ENCODE results near the gene CDK5RAP1.
"Not testable (repeated sequence)": the region's sequence is repeated elsewhere in the genome, so short reads cannot be mapped to it uniquely, and the experiment has no call there.

The CDK5RAP1 gene, protein sequence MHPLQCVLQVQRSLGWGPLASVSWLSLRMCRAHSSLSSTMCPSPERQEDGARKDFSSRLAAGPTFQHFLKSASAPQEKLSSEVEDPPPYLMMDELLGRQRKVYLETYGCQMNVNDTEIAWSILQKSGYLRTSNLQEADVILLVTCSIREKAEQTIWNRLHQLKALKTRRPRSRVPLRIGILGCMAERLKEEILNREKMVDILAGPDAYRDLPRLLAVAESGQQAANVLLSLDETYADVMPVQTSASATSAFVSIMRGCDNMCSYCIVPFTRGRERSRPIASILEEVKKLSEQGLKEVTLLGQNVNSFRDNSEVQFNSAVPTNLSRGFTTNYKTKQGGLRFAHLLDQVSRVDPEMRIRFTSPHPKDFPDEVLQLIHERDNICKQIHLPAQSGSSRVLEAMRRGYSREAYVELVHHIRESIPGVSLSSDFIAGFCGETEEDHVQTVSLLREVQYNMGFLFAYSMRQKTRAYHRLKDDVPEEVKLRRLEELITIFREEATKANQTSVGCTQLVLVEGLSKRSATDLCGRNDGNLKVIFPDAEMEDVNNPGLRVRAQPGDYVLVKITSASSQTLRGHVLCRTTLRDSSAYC

DNA sequence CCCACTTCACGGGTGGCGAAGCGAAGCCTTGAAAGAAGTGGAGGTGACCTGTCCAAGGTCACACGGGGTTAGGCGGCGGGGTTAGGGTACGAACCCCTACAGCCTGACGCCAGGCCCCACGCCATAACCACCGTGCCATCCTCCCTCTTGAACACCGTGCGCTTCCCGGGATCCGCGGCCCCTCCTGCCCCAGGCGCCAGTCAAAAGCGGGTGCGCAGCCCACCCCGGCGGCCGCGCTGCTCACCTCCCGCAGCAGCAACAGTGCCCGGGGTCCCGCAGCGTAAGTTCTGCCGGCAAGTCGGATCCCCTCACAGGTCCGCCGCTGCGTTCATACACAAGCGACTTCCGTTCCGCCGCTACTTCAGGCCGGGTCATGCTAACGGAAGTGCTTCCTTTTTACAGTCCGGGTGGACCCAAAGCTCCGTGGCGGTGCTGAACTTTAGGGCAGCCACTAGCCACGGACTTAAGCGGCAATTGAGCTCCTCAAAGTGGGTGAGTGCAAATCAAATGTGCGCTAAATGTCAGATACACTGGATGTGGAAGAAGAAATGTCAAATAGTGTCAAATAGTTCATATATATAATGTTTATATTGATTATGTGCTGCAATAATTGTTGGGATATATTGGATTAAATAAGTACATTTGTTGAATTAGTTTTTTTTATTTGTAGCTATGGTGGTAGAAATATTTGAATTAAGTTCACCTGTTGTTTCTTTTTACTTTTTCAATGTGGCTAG lies at the start of gene CDK5RAP1:
Gene CDK5RAP1 (minus strand): TSS at position 336 of the 737 bp plus-strand sequence. CDS start 4,455 bp downstream, outside the sequence.
- FAIRE-seq, result no peak

DNA sequence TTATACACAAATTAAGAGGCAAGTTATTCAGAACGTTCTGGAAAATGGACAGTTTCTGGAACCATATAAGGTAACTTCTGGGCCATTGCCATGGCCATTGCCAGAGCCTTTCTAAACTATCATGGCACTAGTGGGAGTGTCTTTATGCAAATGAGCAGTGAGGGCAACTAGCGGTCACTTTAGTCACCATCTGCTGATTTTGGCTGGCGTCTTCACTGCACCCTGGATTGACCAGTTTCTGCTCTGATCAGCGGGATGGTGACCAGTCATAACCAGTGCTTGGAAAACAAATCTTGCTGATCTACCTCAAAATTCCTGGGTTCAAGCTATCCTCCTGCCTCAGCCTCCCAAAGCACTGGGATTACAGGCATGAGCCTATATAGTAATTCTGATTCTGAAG lies 49.5 kb upstream of the CDK5RAP1 start:
- no peak for FAIRE-seq

DNA sequence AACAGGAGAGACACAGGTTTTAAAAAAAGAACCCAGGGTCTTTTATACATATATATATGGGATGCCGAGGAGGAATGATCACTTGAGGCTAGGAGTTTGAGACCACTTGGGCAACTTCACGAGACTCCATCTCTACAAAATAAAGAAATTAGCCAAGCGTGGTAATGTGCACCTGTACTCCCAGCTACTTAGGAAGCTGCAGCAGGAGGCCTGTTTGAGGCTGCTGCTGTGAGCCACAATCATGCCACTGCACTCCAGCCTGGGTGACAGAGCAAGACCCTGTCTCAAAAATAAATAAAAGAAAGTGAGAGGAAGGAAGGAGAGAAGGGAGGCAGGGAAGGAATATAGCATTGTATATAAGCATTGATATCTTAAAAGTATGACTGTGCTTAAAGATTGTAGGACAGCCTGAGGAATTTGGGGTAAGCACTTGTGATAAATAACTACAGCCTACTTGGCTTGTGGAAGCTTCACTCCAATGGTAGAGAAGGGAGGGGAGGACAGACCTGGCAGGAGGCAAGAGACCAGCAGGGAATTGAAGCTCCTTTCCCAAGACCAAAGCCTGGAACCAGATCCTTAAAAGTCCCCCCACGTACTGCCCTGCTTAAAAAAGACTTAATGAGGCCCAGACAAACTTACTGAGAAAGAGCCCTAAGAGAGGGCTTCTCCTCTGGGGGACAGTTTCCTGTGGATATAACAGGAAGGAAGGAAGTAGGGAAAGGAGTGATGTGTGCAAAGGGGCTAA lies 44.7 kb upstream of the CDK5RAP1 start:
- no peak for FAIRE-seq

DNA sequence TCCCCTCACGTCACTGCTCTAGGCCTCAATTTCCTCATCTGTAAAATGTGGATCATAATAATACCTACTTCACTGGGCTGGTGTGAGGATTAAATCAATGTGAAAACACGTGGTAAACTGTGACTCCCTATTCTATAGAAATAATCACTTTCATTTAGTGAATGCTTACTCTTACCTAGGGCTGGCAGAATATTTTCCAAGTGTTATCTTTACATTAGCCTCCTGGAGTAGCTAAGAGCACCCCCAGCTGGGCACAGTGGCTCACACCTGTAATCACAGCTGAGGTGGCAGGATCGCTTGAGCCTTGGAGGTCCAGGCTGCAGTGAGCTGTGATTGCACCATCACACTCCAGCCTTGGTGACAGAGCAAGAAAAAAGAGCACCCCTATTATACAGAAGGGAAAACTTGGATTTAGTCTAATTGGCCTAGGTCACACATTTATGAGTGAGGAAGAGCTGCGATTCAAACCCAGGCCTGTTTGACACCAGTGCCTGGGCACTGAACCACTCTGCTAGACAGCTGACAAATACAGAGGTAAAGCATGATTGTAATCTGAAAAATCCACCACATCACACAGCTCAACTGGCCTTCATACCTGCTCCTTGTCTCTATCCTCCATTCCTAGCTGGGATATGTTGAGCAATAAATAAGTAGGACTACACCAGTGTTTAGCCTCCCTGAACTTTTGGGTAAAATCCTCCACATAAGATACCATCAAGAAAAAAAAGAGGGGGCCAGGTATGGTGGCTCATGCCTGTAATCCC lies 43.7 kb upstream of the CDK5RAP1 start:
- no peak for FAIRE-seq

DNA sequence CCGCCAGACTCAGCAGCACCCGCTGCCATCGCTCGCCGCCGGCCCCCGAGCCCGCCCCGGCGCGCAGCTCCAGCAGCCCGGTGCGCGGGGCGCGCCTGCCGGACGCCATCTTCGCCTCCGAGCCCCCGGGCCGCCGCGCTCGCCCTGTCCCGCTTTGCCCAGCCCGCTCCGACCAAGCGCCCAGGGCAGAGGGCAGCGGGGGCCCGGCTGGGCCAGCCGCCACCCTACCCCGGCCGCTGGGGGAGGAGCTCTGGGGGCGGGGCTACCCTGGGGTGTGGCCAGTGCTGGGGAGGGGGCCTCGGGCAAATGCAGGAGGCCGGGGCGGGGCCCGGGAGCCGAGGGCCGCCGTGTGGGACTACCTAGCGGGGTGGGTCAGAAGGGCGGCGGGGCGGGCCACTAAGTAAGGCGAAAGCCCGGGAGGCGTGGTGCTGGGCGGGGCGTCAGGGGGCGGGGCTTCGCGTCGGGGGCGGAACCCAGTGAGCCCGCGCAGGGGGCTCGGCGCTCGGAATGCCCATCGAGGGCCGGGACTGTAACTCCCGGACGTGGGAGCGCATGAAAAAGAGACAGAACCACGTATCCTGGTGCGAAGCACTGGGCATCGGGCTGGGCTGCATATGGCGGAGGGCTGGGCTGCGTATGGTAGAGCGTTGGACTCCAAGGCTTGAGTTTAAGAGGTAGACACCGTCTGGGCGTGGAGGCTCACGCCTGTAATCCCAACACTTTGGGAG lies 42.4 kb upstream of the CDK5RAP1 start, which contains the start of gene SNTA1:
Gene SNTA1 (minus strand): TSS at position 252 of the 728 bp plus-strand sequence. CDS start 143 bp downstream, at position 109.
- no peak for FAIRE-seq

DNA sequence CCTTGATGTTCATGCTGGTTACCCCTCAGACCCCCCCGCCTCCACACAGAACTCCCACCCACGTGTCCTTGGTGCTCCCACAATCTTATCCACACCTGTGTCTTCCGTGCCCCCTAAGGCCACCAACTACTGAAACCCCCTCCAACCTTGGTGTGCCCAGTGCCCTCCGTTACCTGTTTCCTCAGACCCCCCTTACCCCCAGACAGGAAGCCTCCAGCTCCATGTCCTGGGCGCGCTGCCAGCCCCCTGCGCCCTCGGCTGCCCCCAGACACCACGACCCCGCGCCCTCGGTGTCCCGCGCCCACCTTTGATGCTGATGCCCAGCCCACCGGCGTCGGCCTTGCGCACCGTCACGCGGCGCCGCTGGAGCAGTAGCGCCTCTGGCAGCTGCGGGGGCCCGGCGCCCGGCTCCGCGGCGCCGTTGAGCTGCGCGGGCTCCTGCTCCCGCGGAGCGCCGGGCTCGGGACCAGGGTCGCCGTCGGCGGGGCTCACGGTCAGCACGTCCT lies 41.7 kb upstream of the CDK5RAP1 start:
- FAIRE-seq, result no peak

DNA sequence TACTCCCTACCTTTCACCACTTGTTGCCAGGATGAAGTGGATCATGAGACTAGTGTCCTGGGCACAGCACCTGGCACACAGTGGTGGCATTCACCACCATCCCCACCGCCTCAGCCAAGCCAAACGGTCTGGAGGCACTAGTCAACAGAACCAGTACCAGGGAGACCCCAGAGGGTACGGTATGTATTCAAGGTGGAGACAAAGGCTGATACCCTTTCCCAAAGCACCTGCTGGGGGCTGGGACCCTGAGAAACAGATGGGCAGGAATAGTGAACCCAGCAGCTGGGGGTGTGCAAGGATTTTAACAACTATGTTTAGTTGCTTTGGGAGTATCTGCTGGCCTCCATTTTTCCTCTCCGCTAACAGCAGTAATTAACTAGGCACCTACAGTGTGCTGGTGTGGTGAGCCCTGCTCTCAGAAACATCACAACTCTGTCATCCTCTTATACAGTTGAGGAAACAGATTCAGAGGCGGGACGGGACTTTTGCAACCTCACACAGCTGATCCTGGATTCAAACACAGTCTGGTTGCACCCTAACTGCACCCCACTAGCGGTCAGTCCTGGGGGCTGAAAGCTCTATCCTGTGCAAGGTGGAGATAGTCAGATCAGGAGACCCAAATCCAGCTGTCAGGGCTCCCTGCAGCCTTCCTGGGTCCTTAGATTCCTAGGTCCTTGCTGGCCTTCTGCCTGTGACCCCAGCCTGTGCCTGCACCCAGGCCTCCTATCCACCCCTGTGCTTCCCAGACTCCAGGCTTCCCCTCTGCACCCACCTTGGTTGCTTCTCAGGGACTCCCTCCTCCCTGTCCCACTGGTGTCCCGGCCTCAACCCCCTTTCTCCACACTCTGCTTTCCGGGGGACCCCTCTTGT lies 41.1 kb upstream of the CDK5RAP1 start:
- FAIRE-seq, result no peak

DNA sequence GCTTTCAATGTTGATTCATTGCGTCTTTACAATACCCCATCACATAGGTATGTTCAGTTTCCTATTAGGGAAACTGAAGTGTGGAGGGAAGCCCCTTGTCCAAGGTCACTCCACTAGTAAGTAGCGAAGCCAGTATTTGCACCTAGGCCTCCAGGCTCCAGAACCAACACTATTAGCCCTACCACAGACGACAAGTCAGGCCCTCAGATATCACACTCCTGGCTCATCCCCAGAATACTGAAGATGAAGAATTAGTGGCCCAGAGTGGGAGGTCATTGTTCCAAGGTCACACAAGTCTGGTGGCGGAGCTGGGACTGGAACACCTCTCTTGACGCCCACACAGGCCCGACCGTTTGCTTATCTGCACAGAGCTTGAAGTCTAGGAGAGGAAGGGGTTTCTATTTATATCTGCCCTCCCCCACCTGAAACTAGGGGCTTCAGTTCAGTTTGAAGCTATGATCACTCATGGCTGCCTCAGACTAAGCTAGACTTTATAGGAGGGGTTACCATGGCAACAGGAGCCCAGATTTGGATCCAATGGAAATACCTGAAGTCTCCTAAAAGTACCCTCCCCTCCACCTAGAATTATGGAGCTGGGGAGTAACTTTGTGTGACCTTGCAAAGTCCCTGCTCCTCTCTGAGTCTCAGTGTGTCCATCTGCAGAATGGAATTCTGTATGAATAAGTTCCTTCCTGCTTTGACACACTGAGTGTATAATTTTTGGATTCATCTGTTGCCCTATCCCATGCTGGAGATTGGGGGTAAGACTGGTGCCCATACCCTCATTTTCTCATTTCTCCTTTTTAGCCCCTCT lies 40.0 kb upstream of the CDK5RAP1 start:
- no peak for FAIRE-seq

DNA sequence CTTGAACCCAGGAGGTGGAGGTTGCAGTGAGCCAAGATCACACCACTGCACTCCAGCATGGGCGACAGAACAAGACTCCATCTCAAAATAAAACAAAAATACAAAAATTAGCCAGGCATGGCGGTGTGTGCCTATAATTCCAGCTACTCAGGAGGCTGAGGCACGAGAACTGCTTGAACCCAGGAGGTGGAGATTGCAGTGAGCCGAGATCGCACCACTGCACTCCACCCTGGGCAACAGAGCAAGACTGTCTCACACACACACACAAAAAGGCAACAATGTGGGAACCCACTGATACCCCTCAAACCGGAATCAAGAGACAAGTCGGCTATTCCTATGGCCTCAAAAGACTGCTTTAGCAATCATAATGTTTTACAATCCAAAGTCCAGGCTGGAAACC lies 39.2 kb upstream of the CDK5RAP1 start:
- FAIRE-seq, result not testable (repeated sequence)

DNA sequence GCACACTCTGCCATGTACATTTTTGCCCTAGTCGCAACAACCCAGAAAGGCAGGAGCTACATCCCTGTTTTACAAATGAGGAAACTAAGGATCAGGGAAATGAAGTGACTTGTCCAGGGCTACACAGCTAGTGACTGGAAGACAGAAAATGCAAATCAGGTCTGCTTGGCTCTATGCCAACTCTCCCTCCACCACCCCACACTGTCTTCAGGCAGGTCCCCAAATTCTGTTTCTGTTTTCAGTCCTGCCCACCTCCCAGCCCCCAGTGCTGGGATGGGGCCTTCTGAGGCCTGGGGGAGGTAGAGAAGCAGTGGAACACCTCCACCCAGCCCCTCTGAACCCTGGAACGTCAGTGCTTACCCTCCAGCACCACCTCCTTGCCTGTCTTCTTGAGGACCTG lies 37.2 kb upstream of the CDK5RAP1 start:
- FAIRE-seq, result no peak

DNA sequence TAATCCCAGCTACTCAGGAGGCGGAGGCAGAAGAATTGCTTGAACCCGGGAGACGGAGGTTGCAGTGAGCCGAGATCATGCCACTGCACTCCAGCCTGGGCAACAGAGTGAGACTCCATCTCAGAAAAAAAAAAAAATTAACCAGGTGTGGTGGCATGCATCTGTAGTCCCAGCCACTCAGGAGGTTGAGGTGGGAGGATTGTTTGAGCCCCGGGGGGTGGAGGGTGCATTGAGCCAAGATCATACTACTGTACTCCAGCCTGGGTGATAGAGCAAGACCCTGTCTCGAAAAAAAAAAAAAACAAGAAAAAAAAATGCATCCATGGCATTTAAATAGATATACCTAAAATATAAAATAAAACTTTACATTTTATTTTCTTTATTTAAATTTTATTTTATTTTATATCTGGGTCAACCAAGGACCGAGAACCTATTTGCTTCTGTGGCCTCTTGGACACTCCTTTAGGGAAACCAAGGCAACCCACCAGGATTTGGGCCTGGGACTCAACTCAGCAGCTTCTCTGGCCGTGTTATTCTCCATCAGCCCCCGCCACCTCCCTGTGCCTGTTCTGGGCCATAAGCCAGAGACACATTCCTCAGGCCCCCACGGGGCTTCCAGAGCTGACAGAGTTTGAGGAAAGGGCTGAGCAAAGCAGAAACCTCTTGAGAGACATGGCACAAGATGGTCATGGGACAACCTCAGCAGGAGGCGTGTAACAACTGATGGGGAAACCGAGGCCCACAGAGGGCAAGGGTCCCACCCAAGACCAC lies 36.0 kb upstream of the CDK5RAP1 start:
- FAIRE-seq, result no peak

DNA sequence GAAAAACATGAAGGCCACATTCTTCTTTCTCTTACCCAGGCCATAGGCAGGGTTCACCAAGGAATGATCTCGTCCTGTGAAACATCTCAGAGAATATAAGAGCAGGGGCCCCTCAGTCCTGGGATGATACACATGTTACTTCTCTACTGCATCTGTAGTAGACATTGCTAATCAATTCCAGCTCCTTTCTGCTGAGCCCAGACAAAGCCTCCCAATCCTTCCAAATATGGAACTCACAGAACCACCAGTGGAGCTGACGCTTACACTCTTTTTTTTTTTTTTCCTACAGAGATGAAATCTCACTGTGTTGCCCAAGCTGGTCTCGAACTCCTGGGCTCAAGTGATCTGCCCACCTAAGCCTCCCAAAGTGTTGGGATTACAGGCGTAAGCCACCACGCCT lies 33.1 kb upstream of the CDK5RAP1 start:
- no peak for FAIRE-seq

DNA sequence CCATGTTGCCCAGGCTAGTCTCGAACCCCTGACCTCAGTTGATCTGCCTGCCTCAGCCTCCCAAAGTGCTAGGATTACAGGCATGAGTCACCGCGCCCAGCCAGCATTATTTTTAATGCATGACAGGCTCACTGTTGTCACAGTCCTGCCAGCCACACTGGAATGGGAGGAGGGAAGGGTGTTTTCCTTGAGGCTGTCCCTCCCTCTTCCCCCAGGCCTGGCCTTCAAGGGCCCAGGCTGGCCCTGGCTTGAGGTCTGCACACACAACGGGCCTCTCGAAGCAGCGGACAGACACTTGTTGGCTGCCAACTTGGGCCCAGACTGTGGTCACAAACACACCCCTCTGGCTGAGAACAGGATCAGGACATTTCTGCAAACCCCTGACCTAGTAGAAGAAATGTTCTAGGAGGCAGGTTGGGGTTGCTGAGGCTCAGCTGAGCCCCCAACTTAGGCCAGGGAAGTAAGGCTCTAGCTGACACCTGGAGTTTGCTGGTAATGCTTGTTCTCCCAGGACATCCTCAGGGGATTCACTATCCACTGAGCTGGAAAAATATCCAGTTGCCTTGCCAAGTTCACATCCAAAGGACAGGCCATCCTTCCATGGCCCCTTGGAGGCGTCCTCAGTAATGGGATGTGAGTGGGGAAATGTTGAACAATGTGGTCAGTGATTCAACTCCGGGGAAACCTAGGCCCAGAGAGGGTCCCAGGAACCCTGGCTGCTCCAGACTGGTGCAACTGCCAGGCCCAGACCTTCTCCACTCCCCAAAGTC lies 32.3 kb upstream of the CDK5RAP1 start:
- FAIRE-seq, result no peak

DNA sequence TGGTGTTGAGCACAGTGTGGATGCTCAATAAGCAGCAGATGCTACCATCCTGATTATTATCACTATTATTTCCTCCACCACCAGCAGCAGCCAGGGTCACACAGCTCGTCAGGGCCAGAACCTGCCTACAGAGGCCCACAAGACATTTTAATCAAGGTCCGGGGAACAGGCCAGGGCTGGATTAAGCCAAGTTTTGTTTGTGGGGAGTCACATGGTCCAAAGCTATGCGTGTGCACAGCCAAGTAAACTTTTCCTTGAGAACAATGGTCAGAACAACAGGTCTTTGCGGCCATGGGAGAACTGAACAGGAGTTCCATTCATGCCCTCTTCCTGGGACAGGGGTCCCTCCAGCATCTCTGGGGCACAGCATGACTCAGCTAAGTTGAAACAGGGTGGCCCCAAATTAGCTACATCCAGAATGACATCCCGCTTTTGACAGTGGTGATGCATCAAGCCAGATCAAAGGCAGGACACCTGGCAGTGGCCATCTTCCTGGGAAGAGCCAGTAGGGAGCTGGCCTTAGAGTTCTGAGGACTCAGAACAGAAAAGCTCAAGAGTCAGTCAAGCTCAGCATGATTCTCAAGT lies 30.6 kb upstream of the CDK5RAP1 start:
- no peak for FAIRE-seq

DNA sequence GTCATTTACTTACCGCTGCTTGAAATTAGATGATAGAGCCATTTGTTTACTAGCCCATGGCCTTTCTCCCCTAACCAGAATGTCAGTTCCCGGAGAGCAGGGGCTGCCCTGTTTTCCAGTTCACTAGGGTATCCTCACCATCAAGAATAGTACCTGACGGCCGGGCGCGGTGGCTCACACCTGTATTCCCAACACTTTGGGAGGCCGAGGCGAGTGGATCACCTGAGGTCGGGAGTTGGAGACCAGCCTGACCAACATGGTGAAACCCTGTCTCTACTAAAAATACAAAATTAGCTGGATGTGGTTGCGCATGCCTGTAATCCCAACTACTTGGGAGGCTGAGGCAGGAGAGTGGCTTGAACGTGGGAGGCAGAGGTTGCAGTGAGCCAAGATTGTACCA lies 22.6 kb upstream of the CDK5RAP1 start:
- not testable (repeated sequence) for FAIRE-seq

DNA sequence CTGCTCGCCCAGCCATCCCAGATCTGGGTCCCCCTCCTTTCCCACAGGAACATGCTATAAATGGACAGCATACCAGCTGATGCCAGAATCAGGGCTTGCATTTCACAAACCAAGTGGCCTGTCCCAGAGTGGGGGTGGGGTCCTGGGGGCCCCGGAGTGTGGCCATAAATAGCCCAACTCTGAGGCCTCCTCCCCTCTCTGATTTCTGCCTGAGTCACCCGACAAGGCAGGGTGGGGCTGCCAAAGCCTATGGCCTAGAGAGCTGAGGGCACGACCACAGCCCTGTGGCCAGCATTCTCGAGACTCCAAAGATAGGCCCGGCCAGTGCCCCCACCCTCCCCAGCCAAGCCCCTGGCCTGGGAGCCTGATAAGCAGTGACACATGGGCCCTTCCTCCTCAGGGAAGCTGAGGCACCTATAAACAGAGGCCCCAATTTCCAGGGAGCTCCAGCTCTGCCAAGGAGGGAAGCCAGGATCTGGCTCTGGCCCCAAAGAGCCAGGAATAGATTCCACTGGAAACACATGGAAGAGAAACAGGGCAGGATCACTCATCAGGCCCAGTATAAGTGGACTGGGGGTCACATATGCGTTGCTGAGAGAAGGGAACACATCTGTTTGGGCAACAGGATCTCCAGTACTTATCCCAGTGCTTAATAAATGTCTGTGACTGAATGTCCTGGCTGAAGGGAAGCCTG lies 22.0 kb upstream of the CDK5RAP1 start:
- no peak for FAIRE-seq
